Left ventricle myocardium inferior (tissue), 1 donor: ENCODE data around the gene CCKAR. TPM values are rescaled to one million over a fixed set of nuclear protein-coding genes. Genes with fewer than 3 reads are reported as not detected.

ENCODE experiments used
- DNase-seq: peaks from one replicate; pipeline ENCODE4 v3.0.0-alpha.2; 2020
- H3K27ac ChIP-seq: fragments of 200-600 bp; replicated peaks from 2 replicates; pipeline ENCODE4 v1.8.0; 2021
- H3K27me3 ChIP-seq: fragments of 200-600 bp; 2 replicates; pipeline ENCODE4 v1.8.0; 2021; ENCODE audit warnings: low read depth
- H3K36me3 ChIP-seq: fragments of 200-600 bp; 2 replicates; pipeline ENCODE4 v1.8.0; 2021
- H3K4me1 ChIP-seq: fragments of 200-600 bp; 2 replicates; pipeline ENCODE4 v1.8.0; 2021
- H3K4me3 ChIP-seq: fragments of 200-600 bp; 2 replicates; pipeline ENCODE4 v1.8.0; 2021; ENCODE audit warnings: mild to moderate bottlenecking, moderate library complexity
- H3K9me3 ChIP-seq: fragments of 200-600 bp; replicated peaks from 2 replicates; pipeline ENCODE4 v1.8.0; 2021
- CTCF ChIP-seq: fragments of 200-600 bp; IDR thresholded peaks from 2 replicates; pipeline ENCODE4 v1.8.0; 2021; ENCODE audit warnings: antibody characterized with exemption, mild to moderate bottlenecking, borderline replicate concordance
- intact Hi-C: fragments of 100-400 bp; cut with micrococcal nuclease; formaldehyde crosslinking; loops from one replicate; pipeline ENCODE4 v1.11.0; 2022
- total RNA-seq: library from RNA; stranded (reverse); fragmentation: NEBNext Ultra II Directional; extraction: Animal tissue kit (Norgen Biotek cat#: 25700); gene quantifications from one replicate; pipeline ENCODE4 v1.2.1, GENCODE V29; 2021
- donor health status: DM: no; HTN: yes; CAD: no; lungs with severe emphysema.

CCKAR gene
- total RNA-seq, 1 donor from 2014 or later: not detected

GRCh38 chr4:26478330-26478729 is 12.0 kb downstream of the CCKAR start:
- H3K4me1 ChIP-seq: no peaks in the 10 kb centered on the region
- intact Hi-C loops: no loop called here
- no peak overlapping the region for H3K4me3 ChIP-seq
- no peaks in the 10 kb centered on the region for H3K27me3 ChIP-seq
- no peaks in the 10 kb centered on the region for H3K9me3 ChIP-seq
- no peak for DNase-seq
- no peak for TF ChIP-seq CTCF
- no peak overlapping the region for H3K27ac ChIP-seq
- H3K36me3 ChIP-seq: no peaks in the 10 kb centered on the region

DNA sequence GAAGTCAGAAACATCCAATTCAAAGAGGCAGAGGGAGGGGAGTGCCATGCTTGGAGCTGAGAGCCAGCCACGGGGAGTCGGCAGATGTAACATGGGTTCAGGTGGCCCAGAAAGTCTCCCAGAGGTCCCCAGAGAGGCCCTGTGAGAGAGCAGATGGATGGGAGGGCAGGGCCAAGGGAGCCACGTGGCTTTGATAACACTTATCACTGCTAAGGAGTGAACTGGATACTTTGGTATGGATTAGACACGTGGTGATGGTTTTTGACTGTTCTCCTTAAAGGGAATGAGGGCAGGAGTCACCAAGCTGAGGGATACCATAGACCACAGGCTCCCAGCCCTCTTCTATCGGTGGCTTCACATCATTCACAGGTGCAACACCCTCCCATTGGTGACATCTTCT is 13.7 kb downstream of the CCKAR start:
- Histone ChIP-seq H3K4me3 (no peak overlapping the region), H3K27me3 (no peaks in the 10 kb centered on the region), H3K9me3 (peaks cover 3% of the 10 kb centered on the region), H3K27ac (no peak overlapping the region), H3K36me3 (no peaks in the 10 kb centered on the region), H3K4me1 (no peaks in the 10 kb centered on the region)
- no peak for DNase-seq
- no peak for TF ChIP-seq CTCF
- intact Hi-C loops: no loop called here

DNA sequence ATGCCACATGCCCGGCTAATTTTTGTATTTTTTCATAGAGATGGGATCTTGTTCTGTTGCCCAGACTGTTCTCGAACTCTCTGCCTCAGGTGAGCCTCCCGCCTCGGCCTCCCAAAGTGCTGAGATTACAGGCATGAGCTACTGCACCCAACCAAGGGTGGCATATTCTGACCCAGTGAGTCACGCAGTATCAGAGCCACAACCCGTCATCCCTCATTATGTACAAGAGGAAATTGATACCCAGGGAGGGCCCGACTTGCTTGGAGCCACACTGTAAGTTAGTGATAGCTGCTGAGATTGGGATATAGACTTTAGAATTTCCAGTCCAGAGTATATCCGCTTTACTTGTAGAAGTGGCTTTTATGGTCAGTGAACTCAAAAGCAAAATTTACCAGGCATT is 14.6 kb downstream of the CCKAR start:
- TF ChIP-seq CTCF: no peak
- DNase-seq: no peak
- intact Hi-C loops: no loop called here
- no peaks in the 10 kb centered on the region for H3K4me1 ChIP-seq
- peaks cover 3% of the 10 kb centered on the region for H3K9me3 ChIP-seq
- H3K27me3 ChIP-seq: no peaks in the 10 kb centered on the region
- H3K27ac ChIP-seq: no peak overlapping the region
- H3K4me3 ChIP-seq: no peak overlapping the region
- no peaks in the 10 kb centered on the region for H3K36me3 ChIP-seq

- no peak overlapping the region for H3K4me3 ChIP-seq
- DNase-seq: no peak
- H3K36me3 ChIP-seq: no peaks in the 10 kb centered on the region
- H3K4me1 ChIP-seq: no peaks in the 10 kb centered on the region
- H3K9me3 ChIP-seq: peaks cover 3% of the 10 kb centered on the region
- no peak overlapping the region for H3K27ac ChIP-seq
- no peak for TF ChIP-seq CTCF
- intact Hi-C loops: no loop called here
- no peaks in the 10 kb centered on the region for H3K27me3 ChIP-seq
Measured at GRCh38 chr4:26474551-26474950, 15.7 kb downstream of the CCKAR start.

DNA sequence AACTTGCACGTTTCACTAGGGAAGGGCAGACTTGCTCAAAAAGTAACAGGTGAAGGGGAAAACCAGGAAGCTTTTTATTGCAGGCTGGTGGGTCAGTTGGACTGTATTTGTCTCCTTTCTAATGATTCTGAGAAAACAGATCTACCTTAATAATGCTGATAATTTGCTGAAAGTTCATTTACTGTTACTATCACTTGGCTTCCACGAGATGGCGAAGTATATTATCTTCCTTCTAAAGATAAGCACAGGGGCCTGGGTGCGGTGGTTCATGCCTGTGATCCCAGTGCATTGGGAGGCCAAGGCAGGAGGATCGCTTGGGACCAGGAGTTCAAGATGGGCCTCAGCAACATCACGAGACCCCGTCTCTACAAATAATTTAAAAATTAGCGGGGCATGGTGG is 16.4 kb downstream of the CCKAR start:
- Histone ChIP-seq H3K9me3 (peaks cover 6% of the 10 kb centered on the region), H3K27me3 (no peaks in the 10 kb centered on the region), H3K36me3 (no peaks in the 10 kb centered on the region), H3K4me3 (no peak overlapping the region), H3K4me1 (no peaks in the 10 kb centered on the region), H3K27ac (no peak overlapping the region)
- no peak for DNase-seq
- TF ChIP-seq CTCF: no peak
- intact Hi-C loops: no loop called here

DNA sequence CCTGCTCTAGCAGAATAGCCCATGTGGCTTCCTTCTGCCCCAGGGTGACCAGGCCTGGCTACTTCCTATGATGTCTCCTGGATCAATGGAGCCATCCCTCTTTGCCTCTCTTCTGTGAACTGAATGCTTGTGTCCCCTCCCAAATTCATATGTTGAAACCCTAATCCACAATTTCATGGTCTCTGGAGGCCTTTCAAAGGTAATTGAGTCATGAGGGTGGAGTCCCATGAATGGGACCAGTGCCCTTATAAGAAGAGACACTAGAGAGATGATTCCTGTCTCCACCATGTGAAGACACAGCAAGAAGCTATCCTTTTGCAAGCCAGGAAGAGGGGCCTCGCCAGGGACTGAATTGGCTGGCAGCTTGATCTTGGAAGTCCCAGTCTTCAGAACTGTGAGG is 18.4 kb downstream of the CCKAR start:
- no peaks in the 10 kb centered on the region for H3K36me3 ChIP-seq
- H3K27me3 ChIP-seq: no peaks in the 10 kb centered on the region
- H3K4me1 ChIP-seq: no peaks in the 10 kb centered on the region
- intact Hi-C loops: no loop called here
- no peak for DNase-seq
- no peak for TF ChIP-seq CTCF
- H3K4me3 ChIP-seq: no peak overlapping the region
- H3K9me3 ChIP-seq: peaks cover 10% of the 10 kb centered on the region
- no peak overlapping the region for H3K27ac ChIP-seq
